GM12878 (cell line): ENCODE data around the gene VASH2. TPM values are rescaled to one million over a fixed set of nuclear protein-coding genes. Genes with fewer than 3 reads are reported as not detected.

ENCODE experiments used
- ATAC-seq: fragments of 200-7000 bp; cut with Tn5 transposase; 3 replicates; pipeline ENCODE4 v1.9.1; 2020; ENCODE audit warnings: mild to moderate bottlenecking, moderate library complexity
- BruUV-seq: library from RNA; stranded (reverse); fragments of 400-500 nt; replicated peaks from 2 replicates; lab custom pipeline; 2021; lab: Mats Ljungman, UMichigan
- CTCF ChIA-PET: fragments of 300-600 bp; sonication (Branson Sonifier 250); formaldehyde crosslinking; extraction: SDS; loops from one replicate; lab custom pipeline; 2021; ENCODE audit warnings: inconsistent platforms; lab: Yijun Ruan, JAX
- POLR2A ChIA-PET: fragments of 350-600 bp; formaldehyde crosslinking; extraction: SDS; loops from one replicate; lab custom pipeline; 2021; ENCODE audit warnings: inconsistent platforms; lab: Charles Lee
- RAD21 ChIA-PET: fragments of 300-600 bp; sonication (Branson Sonifier 250); formaldehyde crosslinking; loops from one replicate; lab custom pipeline; 2023; ENCODE audit warnings: antibody characterized with exemption; ENCODE audit not compliant: unreplicated experiment; lab: Charles Lee
- SMC1A ChIA-PET: fragments of 300-600 bp; sonication (Branson Sonifier 250); formaldehyde crosslinking; loops from one replicate; lab custom pipeline; 2023; ENCODE audit not compliant: unreplicated experiment, uncharacterized antibody; lab: Charles Lee
- DNase-seq: peaks from one replicate; pipeline ENCODE4 v3.0.0-alpha.2; 2011; ENCODE audit warnings: low read depth, low spot score
- FAIRE-seq: peaks from 3 replicates; lab custom pipeline; 2011; peaks lifted over from hg19 to GRCh38; lab: Jason Lieb, UNC
- H2AFZ ChIP-seq: 2 replicates; pipeline ENCODE4 v1.6.0; 2011; ENCODE audit warnings: low read depth, low read length, control low read depth; ENCODE audit not compliant: control insufficient read depth
- H3K27ac ChIP-seq: 2 replicates; pipeline ENCODE4 v1.5.1; 2011; ENCODE audit warnings: control low read depth; ENCODE audit not compliant: control insufficient read depth, insufficient read depth
- H3K27me3 ChIP-seq, 2 experiments: replicated peaks in 1 of 2; 2 replicates each; pipeline versions ENCODE4 v1.6.0 to v1.6.1; 2011; ENCODE audit warnings: low read length in 1 of 2; ENCODE audit not compliant: control insufficient read depth in 2 of 2, insufficient read depth in 2 of 2
- H3K36me3 ChIP-seq, 2 experiments: 2 replicates each; pipeline ENCODE4 v1.5.1; 2011; ENCODE audit warnings: low read length in 1 of 2; ENCODE audit not compliant: control insufficient read depth in 2 of 2, insufficient read depth in 2 of 2
- H3K4me1 ChIP-seq: 2 replicates; pipeline ENCODE4 v1.6.1; 2011; ENCODE audit warnings: mild to moderate bottlenecking, low read length, moderate library complexity, mixed read lengths; ENCODE audit not compliant: control insufficient read depth, insufficient read depth
- H3K4me2 ChIP-seq: 2 replicates; pipeline ENCODE4 v1.6.0; 2011; ENCODE audit warnings: control low read depth; ENCODE audit not compliant: control insufficient read depth, insufficient read depth
- H3K4me3 ChIP-seq: fragments of 200-600 bp; sonication (generic); 2 replicates; pipeline ENCODE4 v1.5.1; 2016
- H3K79me2 ChIP-seq: 2 replicates; pipeline ENCODE4 v1.6.0; 2011; ENCODE audit warnings: low read length; ENCODE audit not compliant: control insufficient read depth, insufficient read depth
- H3K9ac ChIP-seq: 2 replicates; pipeline ENCODE4 v1.8.0; 2011; ENCODE audit warnings: low read length, control low read depth, mixed read lengths; ENCODE audit not compliant: control insufficient read depth, insufficient read depth
- H3K9me3 ChIP-seq: replicated peaks from 3 replicates; pipeline ENCODE4 v1.5.1; 2011; ENCODE audit warnings: mild to moderate bottlenecking, low read length; ENCODE audit not compliant: control insufficient read depth, insufficient read depth
- H4K20me1 ChIP-seq: 2 replicates; pipeline ENCODE4 v1.6.0; 2011; ENCODE audit not compliant: control insufficient read depth, insufficient read depth
- BACH1 ChIP-seq: fragments of 450-650 bp; IDR thresholded peaks from 2 replicates; pipeline ENCODE4 v1.6.1; 2017; ENCODE audit warnings: mild to moderate bottlenecking, borderline replicate concordance
- BHLHE40 ChIP-seq, 2 experiments: fragments of 450-650 bp in 1 of 2; IDR thresholded peaks; 2 replicates each; pipeline ENCODE4 v1.6.1; 2011 to 2017; ENCODE audit warnings: low read depth in 2 of 2, borderline replicate concordance in 1 of 2, improper control_type of control experiment in 1 of 2, low read length in 1 of 2, mild to moderate bottlenecking in 1 of 2
- BRCA1 ChIP-seq: IDR thresholded peaks from 2 replicates; pipeline ENCODE4 v1.6.1; 2011; ENCODE audit warnings: low read depth, low read length, improper control_type of control experiment
- CHD1 ChIP-seq: IDR thresholded peaks from 2 replicates; pipeline ENCODE4 v1.6.1; 2012; ENCODE audit warnings: low read depth, low read length, improper control_type of control experiment
- CTCF ChIP-seq, 3 experiments: IDR thresholded peaks in 2 of 3; conservative IDR thresholded peaks in 1 of 3; 2 replicates each; pipeline ENCODE4 v1.5.1; 2011; ENCODE audit warnings: low read depth in 3 of 3, low read length in 3 of 3, mild to moderate bottlenecking in 3 of 3, control low read depth in 2 of 3, moderate library complexity in 2 of 3, inconsistent platforms in 1 of 3, mixed read lengths in 1 of 3; ENCODE audit not compliant: control insufficient read depth in 2 of 3, insufficient read depth in 1 of 3; ENCODE audit errors: extremely low read depth in 1 of 3
- FOXM1 ChIP-seq: IDR thresholded peaks from 2 replicates; pipeline ENCODE4 v1.6.1; 2012; ENCODE audit warnings: low read depth, mild to moderate bottlenecking, inconsistent platforms, low read length, moderate library complexity
- GABPA ChIP-seq: IDR thresholded peaks from 2 replicates; pipeline ENCODE4 v1.6.1; 2014; ENCODE audit warnings: antibody characterized with exemption, low read depth, mild to moderate bottlenecking, inconsistent platforms
- JUNB ChIP-seq: IDR thresholded peaks from 2 replicates; pipeline ENCODE4 v1.6.1; 2016; ENCODE audit warnings: antibody characterized with exemption, mild to moderate bottlenecking
- NFYB ChIP-seq: IDR thresholded peaks from 2 replicates; pipeline ENCODE4 v1.6.1; 2011; ENCODE audit warnings: low read depth, mild to moderate bottlenecking, low read length, improper control_type of control experiment, moderate library complexity; ENCODE audit not compliant: insufficient read depth
- NR2C2 ChIP-seq: IDR thresholded peaks from 2 replicates; pipeline ENCODE4 v1.6.1; 2011; ENCODE audit warnings: borderline replicate concordance, low read depth; ENCODE audit not compliant: control insufficient read depth, insufficient read length
- NRF1 ChIP-seq: conservative IDR thresholded peaks from 2 replicates; pipeline ENCODE4 v1.6.1; 2011; ENCODE audit warnings: mild to moderate bottlenecking, low read depth, low read length, improper control_type of control experiment
- PBX3 ChIP-seq: IDR thresholded peaks from 2 replicates; pipeline ENCODE4 v1.6.1; 2011; ENCODE audit warnings: mild to moderate bottlenecking, low read depth, low read length, moderate library complexity; ENCODE audit not compliant: insufficient replicate concordance
- SUPT20H ChIP-seq: IDR thresholded peaks from 2 replicates; pipeline ENCODE4 v1.6.1; 2011; ENCODE audit warnings: low read depth, mild to moderate bottlenecking, low read length, moderate library complexity, borderline replicate concordance; ENCODE audit not compliant: control insufficient read depth
- TCF7 ChIP-seq: IDR thresholded peaks from 2 replicates; pipeline ENCODE4 v1.6.1; 2014; ENCODE audit warnings: antibody characterized with exemption, borderline replicate concordance
- ZBTB33 ChIP-seq: fragments of 450-650 bp; IDR thresholded peaks from 2 replicates; pipeline ENCODE4 v1.6.1; 2017; ENCODE audit warnings: mild to moderate bottlenecking
- ZNF217 ChIP-seq: fragments of 450-650 bp; IDR thresholded peaks from 2 replicates; pipeline ENCODE4 v1.6.1; 2017; ENCODE audit warnings: antibody characterized with exemption, mild to moderate bottlenecking
- WGBS: methylation state at CpG from one replicate; pipeline ENCODE4 v1.1.6; 2016; ENCODE audit warnings: low lambda C conversion rate; ENCODE audit not compliant: insufficient replicate concordance, insufficient coverage; ENCODE audit errors: missing lambda C conversion rate; 5-methylcytosine and 5-hydroxymethylcytosine counted together
- in situ Hi-C: fragments of 300-500 bp; cut with MboI; formaldehyde crosslinking; loops from 9 replicates; pipeline ENCODE4 v1.14.3; 2018; ENCODE audit warnings: mixed read lengths
- intact Hi-C: fragments of 100-400 bp; cut with micrococcal nuclease; formaldehyde crosslinking; loops from one replicate; pipeline ENCODE4 v1.14.2; 2022; ENCODE audit not compliant: unreplicated experiment
- polyA plus RNA-seq, 11 experiments: library from polyadenylated mRNA; depleted of rRNA in 4 of 11; unstranded in 6 of 11; stranded (reverse) in 5 of 11; fragments of >200 nt; fragmentation: Nextera tagmentation in 4 of 11; fragmentation: Illumina TruSeq in 1 of 11; extraction: Ambion mirVana in 4 of 11; extraction: Trizol in 1 of 11; gene quantifications; 1 replicate in 1 of 11; 2 replicates in 10 of 11; pipeline versions ENCODE4 v1.2.1 to v1.2.3, GENCODE V29; 2011 to 2016; ENCODE audit warnings: inconsistent platforms in 2 of 11, missing spikeins in 2 of 11, low read depth in 1 of 11
- total RNA-seq, 4 experiments: library from RNA; depleted of rRNA in 3 of 4; stranded (reverse); fragments of >200 nt in 3 of 4; fragmentation: Illumina TruSeq in 1 of 4; extraction: Trizol in 1 of 4; gene quantifications; 2 replicates each; pipeline versions ENCODE4 v1.2.1 to v1.2.3, GENCODE V29; 2013 to 2021

VASH2 gene
- total and polyA plus RNA-seq, 10 of the 15 experiments (the other 5 are each of a cell fraction or from before 2014, with no cell fraction given) = 5.4 to 29.7 (median 21.7) TPM

GRCh38 chr1:212959266-212960220 lies 9.2 kb downstream of the VASH2 start:
- H3K9ac ChIP-seq = peak overlapping the region; percentile 66
- peaks cover 21 to 29% of the 10 kb centered on the region in 2 experiments for H3K36me3 ChIP-seq
- SMC1A ChIA-PET = interaction anchor here (0.9 to 5.7 kb wide), 12 partner anchors 9 to 182 kb away, joined by 3 to 86 read pairs (median 5); no protein-coding TSS in a partner anchor
- CTCF ChIA-PET = interaction anchor here (0.6 to 4.5 kb wide), 8 partner anchors 8 to 145 kb away, joined by 3 to 33 read pairs (median 7); partner anchors contain the start of gene VASH2
- peak; percentile 77 for ATAC-seq
- BruUV-seq = TSS peak; percentile 80
- no peaks in the 10 kb centered on the region for H3K27me3 ChIP-seq
- peaks cover 75% of the 10 kb centered on the region for H3K4me1 ChIP-seq
- peak; percentile 79 for DNase-seq
- 22% methylated on average over 16 of the region's 18 CpGs for WGBS
- no peaks in the 10 kb centered on the region for H4K20me1 ChIP-seq
- intact Hi-C loops (loop anchor here (2.0 to 5.0 kb wide), 2 partner anchors 39 to 97 kb away; no protein-coding TSS in a partner anchor), in situ Hi-C loops (no loop called here)
- no peaks in the 10 kb centered on the region for H3K9me3 ChIP-seq
- POLR2A ChIA-PET = interaction anchor here (0.6 to 4.0 kb wide), 4 partner anchors 9 to 100 kb away, joined by 3 to 71 read pairs (median 8); partner anchors contain the start of gene VASH2
- RAD21 ChIA-PET = interaction anchor here (0.6 to 7.5 kb wide), 12 partner anchors 9 to 351 kb away, joined by 3 to 73 read pairs (median 4); partner anchors contain the start of genes ATF3 and FLVCR1
- peak overlapping the region; percentile 37; the same call in 1 of the 2 replicates for H3K4me3 ChIP-seq
- FAIRE-seq = peak; percentile 80
- H3K4me2 ChIP-seq = peak overlapping the region; percentile 62
- peak overlapping the region; percentile 91 for H3K27ac ChIP-seq
- H3K79me2 ChIP-seq = peaks cover 56% of the 10 kb centered on the region
- peak overlapping the region; percentile 88 for H2AFZ ChIP-seq
- TF ChIP-seq PBX3 = peak; percentile 6
- TF ChIP-seq FOXM1 = no peak
- no peak for TF ChIP-seq ZBTB33
- TF ChIP-seq GABPA = no peak
- no peak for TF ChIP-seq NRF1
- TF ChIP-seq NFYB = no peak
- peak; percentile 95 to 97 for TF ChIP-seq BHLHE40 (IDR thresholded peaks at IDR 0.05; ENCODE audit: borderline replicate concordance in 1 of 2, low read depth in 2 of 2, low read length in 1 of 2)
- TF ChIP-seq CHD1 = no peak
- no peak for TF ChIP-seq NR2C2
- no peak for TF ChIP-seq SUPT20H
- TF ChIP-seq JUNB = no peak
- no peak for TF ChIP-seq ZNF217
- TF ChIP-seq BRCA1 = no peak
- TF ChIP-seq TCF7 = no peak
- TF ChIP-seq BACH1 = no peak
- TF ChIP-seq CTCF (IDR thresholded peaks at IDR 0.05 in 2 of 3, conservative IDR thresholded peaks at IDR 0.05 in 1 of 3; ENCODE audit: control insufficient read depth in 2 of 3, extremely low read depth in 1 of 3, insufficient read depth in 1 of 3, low read depth in 3 of 3, low read length in 3 of 3) = no peak
